B cell (primary cell): ENCODE results near the gene TBC1D10A.

Experiments used
- EZH2 ChIP-seq: IDR thresholded peaks from 2 replicates; pipeline ENCODE4 v1.6.1; 2012; ENCODE audit warnings: borderline replicate concordance, low read depth, mild to moderate bottlenecking, moderate library complexity, low read length; ENCODE audit not compliant: insufficient read depth, poor library complexity, severe bottlenecking
- TF ChIP-seq, protein P1 (sequence below): fragments of 200-600 bp; IDR thresholded peaks from one replicate; pipeline ENCODE4 v1.8.0; 2022; ENCODE audit warnings: antibody characterized with exemption, mild to moderate bottlenecking

DNA sequence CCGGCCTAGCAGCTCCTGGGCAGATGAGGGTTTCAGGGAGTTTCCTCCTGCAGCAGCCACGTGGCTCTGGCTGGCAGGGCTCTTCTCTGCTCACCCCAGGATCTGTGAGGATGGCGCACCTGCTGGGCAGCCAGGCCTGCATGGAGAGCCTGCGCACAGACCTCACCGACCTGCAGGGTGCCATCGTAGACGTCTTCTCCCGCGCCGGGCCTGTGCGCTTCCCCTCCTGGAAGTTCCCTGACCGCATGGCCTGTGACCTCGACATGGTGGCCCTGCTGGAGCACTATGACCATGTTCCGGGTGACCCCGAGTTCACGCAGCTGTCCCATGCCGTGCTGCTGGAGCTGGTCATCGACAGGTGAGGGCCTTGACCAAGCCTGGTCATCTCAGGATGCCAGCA, 39.1 kb upstream of the TBC1D10A start:
- no peak for TF ChIP-seq EZH2
- TF ChIP-seq, protein P1, sequence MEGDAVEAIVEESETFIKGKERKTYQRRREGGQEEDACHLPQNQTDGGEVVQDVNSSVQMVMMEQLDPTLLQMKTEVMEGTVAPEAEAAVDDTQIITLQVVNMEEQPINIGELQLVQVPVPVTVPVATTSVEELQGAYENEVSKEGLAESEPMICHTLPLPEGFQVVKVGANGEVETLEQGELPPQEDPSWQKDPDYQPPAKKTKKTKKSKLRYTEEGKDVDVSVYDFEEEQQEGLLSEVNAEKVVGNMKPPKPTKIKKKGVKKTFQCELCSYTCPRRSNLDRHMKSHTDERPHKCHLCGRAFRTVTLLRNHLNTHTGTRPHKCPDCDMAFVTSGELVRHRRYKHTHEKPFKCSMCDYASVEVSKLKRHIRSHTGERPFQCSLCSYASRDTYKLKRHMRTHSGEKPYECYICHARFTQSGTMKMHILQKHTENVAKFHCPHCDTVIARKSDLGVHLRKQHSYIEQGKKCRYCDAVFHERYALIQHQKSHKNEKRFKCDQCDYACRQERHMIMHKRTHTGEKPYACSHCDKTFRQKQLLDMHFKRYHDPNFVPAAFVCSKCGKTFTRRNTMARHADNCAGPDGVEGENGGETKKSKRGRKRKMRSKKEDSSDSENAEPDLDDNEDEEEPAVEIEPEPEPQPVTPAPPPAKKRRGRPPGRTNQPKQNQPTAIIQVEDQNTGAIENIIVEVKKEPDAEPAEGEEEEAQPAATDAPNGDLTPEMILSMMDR, result no peak
